ENCODE measurements around the gene CYB5RL.
"Not testable (repeated sequence)": the region's sequence is repeated elsewhere in the genome, so short reads cannot be mapped to it uniquely, and the experiment has no call there.

CYB5RL gene

GRCh38 chr1:54237586-54237985 lies 37.8 kb upstream of the CYB5RL start:
- TF ChIP-seq CTCF (IDR thresholded peaks at IDR 0.05; ENCODE audit: borderline replicate concordance, extremely low read depth, low read length, poor library complexity, severe bottlenecking), result no peak
- no peak for TF ChIP-seq EZH2 (IDR thresholded peaks at IDR 0.05; ENCODE audit: borderline replicate concordance, low read depth, low read length, severe bottlenecking)
- Histone ChIP-seq H3K4me3 (ENCODE audit: low read depth in 1 of 2, low read length in 2 of 2) (no peak overlapping the region), H3K4me2 (ENCODE audit: insufficient read depth, low read length) (no peak overlapping the region), H3K9ac (ENCODE audit: low read depth, low read length) (no peak overlapping the region), H3K79me2 (ENCODE audit: insufficient read depth, low read length) (no peaks in the 10 kb centered on the region), H3K27ac (ENCODE audit: low read length) (no peak overlapping the region), H2AFZ (ENCODE audit: low read depth, low read length) (no peak overlapping the region), H3K4me1 (ENCODE audit: insufficient read depth, low read length) (no peaks in the 10 kb centered on the region), H4K20me1 (ENCODE audit: insufficient read depth, low read length) (peaks cover 3% of the 10 kb centered on the region), H3K36me3 (ENCODE audit: insufficient read depth, low read length) (peaks cover 71% of the 10 kb centered on the region), H3K27me3 (ENCODE audit: insufficient read depth, low read length, poor library complexity) (no peaks in the 10 kb centered on the region), H3K9me3 (ENCODE audit: insufficient read depth, low read length, severe bottlenecking) (no peaks in the 10 kb centered on the region)
- no peak for ATAC-seq (ENCODE audit: insufficient read depth, low read depth)
- no peak for DNase-seq

GRCh38 chr1:54234284-54234683 lies 34.5 kb upstream of the CYB5RL start:
- H2AFZ ChIP-seq (ENCODE audit: low read depth, low read length), result no peak overlapping the region
- H3K4me2 ChIP-seq (ENCODE audit: insufficient read depth, low read length), result no peak overlapping the region
- H3K4me1 ChIP-seq (ENCODE audit: insufficient read depth, low read length), result no peaks in the 10 kb centered on the region
- ATAC-seq (ENCODE audit: insufficient read depth, low read depth), result no peak
- H3K79me2 ChIP-seq (ENCODE audit: insufficient read depth, low read length), result no peaks in the 10 kb centered on the region
- no peaks in the 10 kb centered on the region for H3K27me3 ChIP-seq (ENCODE audit: insufficient read depth, low read length, poor library complexity)
- H3K36me3 ChIP-seq (ENCODE audit: insufficient read depth, low read length), result peaks cover 59% of the 10 kb centered on the region
- no peak overlapping the region for H3K9ac ChIP-seq (ENCODE audit: low read depth, low read length)
- peaks cover 4% of the 10 kb centered on the region; the same call in 1 of the 2 replicates for H4K20me1 ChIP-seq (ENCODE audit: insufficient read depth, low read length)
- TF ChIP-seq CTCF (IDR thresholded peaks at IDR 0.05; ENCODE audit: borderline replicate concordance, extremely low read depth, low read length, poor library complexity, severe bottlenecking), result no peak
- no peak for TF ChIP-seq EZH2 (IDR thresholded peaks at IDR 0.05; ENCODE audit: borderline replicate concordance, low read depth, low read length, severe bottlenecking)
- H3K27ac ChIP-seq (ENCODE audit: low read length), result no peak overlapping the region
- no peak for DNase-seq
- no peak overlapping the region for H3K4me3 ChIP-seq (ENCODE audit: low read depth in 1 of 2, low read length in 2 of 2)
- no peaks in the 10 kb centered on the region for H3K9me3 ChIP-seq (ENCODE audit: insufficient read depth, low read length, severe bottlenecking)

- H3K27me3 ChIP-seq (ENCODE audit: insufficient read depth, low read length, poor library complexity); DNase-seq; H4K20me1 ChIP-seq (ENCODE audit: insufficient read depth, low read length); H3K4me1 ChIP-seq (ENCODE audit: insufficient read depth, low read length); ATAC-seq (ENCODE audit: insufficient read depth, low read depth); H3K27ac ChIP-seq (ENCODE audit: low read length); H2AFZ ChIP-seq (ENCODE audit: low read depth, low read length); H3K79me2 ChIP-seq (ENCODE audit: insufficient read depth, low read length); H3K4me2 ChIP-seq (ENCODE audit: insufficient read depth, low read length); H3K4me3 ChIP-seq (ENCODE audit: low read depth in 1 of 2, low read length in 2 of 2); H3K9me3 ChIP-seq (ENCODE audit: insufficient read depth, low read length, severe bottlenecking); H3K9ac ChIP-seq (ENCODE audit: low read depth, low read length): not testable (repeated sequence)
- peaks cover 59% of the 10 kb centered on the region for H3K36me3 ChIP-seq (ENCODE audit: insufficient read depth, low read length)
Observed at GRCh38 chr1:54233196-54233595, 33.4 kb upstream of the CYB5RL start.

- no peak overlapping the region for H2AFZ ChIP-seq (ENCODE audit: low read depth, low read length)
- H3K79me2 ChIP-seq (ENCODE audit: insufficient read depth, low read length), result no peaks in the 10 kb centered on the region
- H4K20me1 ChIP-seq (ENCODE audit: insufficient read depth, low read length), result 0 out of 2 replicates have a peak, but pooled peaks cover 7% of the 10 kb centered on the region
- H3K4me3 ChIP-seq (ENCODE audit: low read depth in 1 of 2, low read length in 2 of 2), result no peak overlapping the region
- no peak overlapping the region for H3K27ac ChIP-seq (ENCODE audit: low read length)
- TF ChIP-seq CTCF (IDR thresholded peaks at IDR 0.05; ENCODE audit: borderline replicate concordance, extremely low read depth, low read length, poor library complexity, severe bottlenecking), result no peak
- no peak for TF ChIP-seq EZH2 (IDR thresholded peaks at IDR 0.05; ENCODE audit: borderline replicate concordance, low read depth, low read length, severe bottlenecking)
- H3K9me3 ChIP-seq (ENCODE audit: insufficient read depth, low read length, severe bottlenecking), result no peaks in the 10 kb centered on the region
- H3K27me3 ChIP-seq (ENCODE audit: insufficient read depth, low read length, poor library complexity), result no peaks in the 10 kb centered on the region
- H3K4me1 ChIP-seq (ENCODE audit: insufficient read depth, low read length), result no peaks in the 10 kb centered on the region
- no peak overlapping the region for H3K9ac ChIP-seq (ENCODE audit: low read depth, low read length)
- DNase-seq (no peak), ATAC-seq (ENCODE audit: insufficient read depth, low read depth) (no peak)
- peaks cover 54% of the 10 kb centered on the region for H3K36me3 ChIP-seq (ENCODE audit: insufficient read depth, low read length)
- no peak overlapping the region for H3K4me2 ChIP-seq (ENCODE audit: insufficient read depth, low read length)
Observed at GRCh38 chr1:54230507-54231339, 30.9 kb upstream of the CYB5RL start.
